ENCODE results near the gene RD3L.

- TF ChIP-seq CTCF (IDR thresholded peaks at IDR 0.05) (no peak), POLR2A (IDR thresholded peaks at IDR 0.05; ENCODE audit: low read depth) (no peak), POLR2AphosphoS5 (IDR thresholded peaks at IDR 0.05) (no peak), EP300 (IDR thresholded peaks at IDR 0.05) (no peak)
Observed at GRCh38 chr14:103946975-103947374, 4.6 kb upstream of the RD3L start.

Data from esophagus muscularis mucosa (tissue), 4 donors.